Type B pancreatic cell (in vitro differentiated cells): Measurements from ENCODE around the gene LGR6. TPM values are rescaled to one million over a fixed set of nuclear protein-coding genes. Genes with fewer than 3 reads are reported as not detected.

Experiments
- DNase-seq: peaks from one replicate; pipeline ENCODE4 v3.0.0; 2021; ENCODE audit warnings: mixed read lengths; ENCODE audit not compliant: unreplicated experiment; ENCODE audit errors: extremely low spot score
- H3K27ac Mint-ChIP-seq: 2 replicates; pipeline ENCODE4 v1.8.0; 2021; ENCODE audit warnings: mild to moderate bottlenecking, mixed read lengths
- H3K27me3 Mint-ChIP-seq: 2 replicates; pipeline ENCODE4 v1.8.0; 2021; ENCODE audit warnings: mixed read lengths
- H3K36me3 Mint-ChIP-seq: 2 replicates; pipeline ENCODE4 v1.8.0; 2021; ENCODE audit warnings: mixed read lengths
- H3K4me1 Mint-ChIP-seq: one replicate; pipeline ENCODE4 v1.8.0; 2021; ENCODE audit warnings: mixed read lengths; ENCODE audit not compliant: unreplicated experiment
- H3K4me3 Mint-ChIP-seq: 2 replicates; pipeline ENCODE4 v1.8.0; 2021; ENCODE audit warnings: mild to moderate bottlenecking, mixed read lengths
- H3K9me3 Mint-ChIP-seq: 2 replicates; pipeline ENCODE4 v1.8.0; 2021; ENCODE audit warnings: mixed read lengths
- total RNA-seq: library from RNA; stranded (reverse); gene quantifications from 2 replicates; pipeline ENCODE4 v1.2.1, GENCODE V29; 2021; ENCODE audit warnings: low replicate concordance
- TF ChIP-seq, protein P1 (sequence below): fragments of 200-600 bp; sonication (generic); conservative IDR thresholded peaks from 2 replicates; pipeline ENCODE4 v1.5.0; 2021; ENCODE audit warnings: antibody characterized with exemption, mild to moderate bottlenecking

The LGR6 gene
- total RNA-seq, 1 donor from 2014 or later: 2.8 TPM

GRCh38 chr1:202283991-202284390 is 90.4 kb downstream of the LGR6 start:
- no peak for DNase-seq
- H3K4me1 Mint-ChIP-seq: peaks cover 38% of the 10 kb centered on the region
- H3K36me3 Mint-ChIP-seq: no peaks in the 10 kb centered on the region
- H3K4me3 Mint-ChIP-seq: no peak overlapping the region
- H3K27me3 Mint-ChIP-seq: peaks cover 68% of the 10 kb centered on the region
- no peaks in the 10 kb centered on the region for H3K9me3 Mint-ChIP-seq
- TF ChIP-seq, protein P1, sequence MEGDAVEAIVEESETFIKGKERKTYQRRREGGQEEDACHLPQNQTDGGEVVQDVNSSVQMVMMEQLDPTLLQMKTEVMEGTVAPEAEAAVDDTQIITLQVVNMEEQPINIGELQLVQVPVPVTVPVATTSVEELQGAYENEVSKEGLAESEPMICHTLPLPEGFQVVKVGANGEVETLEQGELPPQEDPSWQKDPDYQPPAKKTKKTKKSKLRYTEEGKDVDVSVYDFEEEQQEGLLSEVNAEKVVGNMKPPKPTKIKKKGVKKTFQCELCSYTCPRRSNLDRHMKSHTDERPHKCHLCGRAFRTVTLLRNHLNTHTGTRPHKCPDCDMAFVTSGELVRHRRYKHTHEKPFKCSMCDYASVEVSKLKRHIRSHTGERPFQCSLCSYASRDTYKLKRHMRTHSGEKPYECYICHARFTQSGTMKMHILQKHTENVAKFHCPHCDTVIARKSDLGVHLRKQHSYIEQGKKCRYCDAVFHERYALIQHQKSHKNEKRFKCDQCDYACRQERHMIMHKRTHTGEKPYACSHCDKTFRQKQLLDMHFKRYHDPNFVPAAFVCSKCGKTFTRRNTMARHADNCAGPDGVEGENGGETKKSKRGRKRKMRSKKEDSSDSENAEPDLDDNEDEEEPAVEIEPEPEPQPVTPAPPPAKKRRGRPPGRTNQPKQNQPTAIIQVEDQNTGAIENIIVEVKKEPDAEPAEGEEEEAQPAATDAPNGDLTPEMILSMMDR: no peak
- H3K27ac Mint-ChIP-seq: no peak overlapping the region

GRCh38 chr1:202285908-202286307 is 92.3 kb downstream of the LGR6 start:
- no peak overlapping the region for H3K27ac Mint-ChIP-seq
- DNase-seq: no peak
- peaks cover 35% of the 10 kb centered on the region for H3K4me1 Mint-ChIP-seq

DNA sequence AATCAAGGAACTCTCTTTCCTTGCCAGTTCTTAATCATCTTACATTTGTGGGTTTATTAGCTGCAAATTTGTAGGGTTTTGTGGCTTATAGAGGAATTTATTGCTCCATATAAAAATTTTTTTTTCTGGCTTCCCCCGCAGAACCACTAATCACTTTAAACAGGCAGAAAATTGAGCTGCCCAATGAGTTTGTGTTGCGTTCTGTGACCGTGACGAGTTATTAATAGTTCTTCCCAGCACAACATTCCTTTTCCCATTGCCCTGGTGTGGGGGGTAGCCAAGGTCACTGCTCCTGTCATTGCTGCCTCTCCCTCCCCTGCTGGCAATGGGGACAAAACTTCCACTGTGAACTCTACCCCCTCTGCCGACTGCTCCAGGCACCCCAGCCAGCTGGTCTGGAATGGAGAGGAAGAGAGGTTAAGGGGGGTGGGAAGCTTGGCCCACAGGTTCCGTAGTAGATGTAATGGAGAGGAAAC is 93.1 kb downstream of the LGR6 start:
- no peaks in the 10 kb centered on the region for H3K36me3 Mint-ChIP-seq
- peaks cover 30% of the 10 kb centered on the region for H3K4me1 Mint-ChIP-seq
- H3K9me3 Mint-ChIP-seq: no peaks in the 10 kb centered on the region
- DNase-seq: no peak
- peaks cover 66% of the 10 kb centered on the region for H3K27me3 Mint-ChIP-seq
- H3K27ac Mint-ChIP-seq: no peak overlapping the region
- TF ChIP-seq, protein P1: no peak
- no peak overlapping the region for H3K4me3 Mint-ChIP-seq

More at GRCh38 chr1:202285908-202286307, 92.3 kb downstream of the LGR6 start:
- Mint-ChIP-seq H3K4me3 (no peak overlapping the region), H3K27me3 (peaks cover 66% of the 10 kb centered on the region), H3K36me3 (no peaks in the 10 kb centered on the region), H3K9me3 (no peaks in the 10 kb centered on the region)
- TF ChIP-seq, protein P1: no peak

DNA sequence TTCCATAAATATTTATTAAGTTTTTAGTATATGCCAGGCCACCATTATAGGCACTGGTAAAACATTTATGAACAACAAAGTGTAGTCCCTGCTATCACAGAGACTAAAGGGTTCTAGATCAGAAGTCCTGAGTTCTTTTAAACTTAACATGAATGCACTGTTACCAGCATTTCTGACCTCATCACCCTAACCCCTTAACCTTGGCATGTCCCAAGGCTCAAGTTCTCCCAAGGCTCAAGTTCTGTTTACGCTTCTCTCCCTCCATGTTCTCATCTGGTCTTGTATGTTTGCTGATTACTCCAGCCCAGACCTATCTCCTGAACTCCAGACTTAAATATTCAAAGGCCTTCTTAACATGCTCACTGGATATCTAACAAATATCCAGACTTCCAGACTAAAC is 93.6 kb downstream of the LGR6 start:
- DNase-seq: no peak
- H3K27me3 Mint-ChIP-seq: peaks cover 68% of the 10 kb centered on the region
- H3K4me1 Mint-ChIP-seq: peaks cover 24% of the 10 kb centered on the region
- no peak overlapping the region for H3K4me3 Mint-ChIP-seq
- H3K36me3 Mint-ChIP-seq: no peaks in the 10 kb centered on the region
- no peaks in the 10 kb centered on the region for H3K9me3 Mint-ChIP-seq
- H3K27ac Mint-ChIP-seq: no peak overlapping the region
- TF ChIP-seq, protein P1: no peak

DNA sequence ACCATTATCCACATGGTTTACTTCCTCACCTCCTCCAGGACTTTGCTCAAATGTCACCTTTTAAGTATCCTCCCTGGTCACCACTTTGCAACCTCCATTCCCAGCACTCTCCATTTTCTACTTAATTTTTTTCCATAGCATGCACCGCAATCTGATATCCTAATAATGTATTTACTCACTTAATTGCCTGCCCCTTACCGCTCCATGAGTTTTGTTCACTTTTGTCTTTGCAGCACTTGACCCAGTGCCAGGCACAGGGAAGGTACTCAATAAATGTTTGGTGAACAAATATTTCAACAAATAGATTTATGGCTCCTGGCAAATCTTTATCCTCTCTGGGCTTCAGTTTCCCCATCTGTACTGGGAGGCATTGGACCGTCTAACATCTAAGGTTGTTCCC is 94.6 kb downstream of the LGR6 start:
- H3K9me3 Mint-ChIP-seq: no peaks in the 10 kb centered on the region
- TF ChIP-seq, protein P1: no peak
- no peaks in the 10 kb centered on the region for H3K36me3 Mint-ChIP-seq
- peaks cover 65% of the 10 kb centered on the region for H3K27me3 Mint-ChIP-seq
- H3K4me3 Mint-ChIP-seq: no peak overlapping the region
- no peak for DNase-seq
- peaks cover 15% of the 10 kb centered on the region for H3K4me1 Mint-ChIP-seq
- no peak overlapping the region for H3K27ac Mint-ChIP-seq

GRCh38 chr1:202289009-202289408 is 95.4 kb downstream of the LGR6 start:
- no peak overlapping the region for H3K4me3 Mint-ChIP-seq
- H3K36me3 Mint-ChIP-seq: no peaks in the 10 kb centered on the region
- H3K27me3 Mint-ChIP-seq: peaks cover 63% of the 10 kb centered on the region
- no peak overlapping the region for H3K27ac Mint-ChIP-seq
- no peak for DNase-seq
- peaks cover 11% of the 10 kb centered on the region for H3K4me1 Mint-ChIP-seq
- no peaks in the 10 kb centered on the region for H3K9me3 Mint-ChIP-seq
- TF ChIP-seq, protein P1: no peak
